Panc1 (cell line): ENCODE data around the gene ALK.

Source experiments
- POLR2AphosphoS5 ChIP-seq: IDR thresholded peaks from 2 replicates; pipeline ENCODE4 v1.6.1; 2012; ENCODE audit warnings: mild to moderate bottlenecking, low read depth, low read length, moderate library complexity
- SIN3A ChIP-seq: IDR thresholded peaks from 2 replicates; pipeline ENCODE4 v1.6.1; 2012; ENCODE audit warnings: low read depth, mild to moderate bottlenecking, low read length, moderate library complexity, borderline replicate concordance; ENCODE audit not compliant: insufficient read depth
- TF ChIP-seq, protein P1 (sequence below): fragments of 450-650 bp; IDR thresholded peaks from 2 replicates; pipeline ENCODE4 v1.5.1; 2017; ENCODE audit warnings: mild to moderate bottlenecking

DNA sequence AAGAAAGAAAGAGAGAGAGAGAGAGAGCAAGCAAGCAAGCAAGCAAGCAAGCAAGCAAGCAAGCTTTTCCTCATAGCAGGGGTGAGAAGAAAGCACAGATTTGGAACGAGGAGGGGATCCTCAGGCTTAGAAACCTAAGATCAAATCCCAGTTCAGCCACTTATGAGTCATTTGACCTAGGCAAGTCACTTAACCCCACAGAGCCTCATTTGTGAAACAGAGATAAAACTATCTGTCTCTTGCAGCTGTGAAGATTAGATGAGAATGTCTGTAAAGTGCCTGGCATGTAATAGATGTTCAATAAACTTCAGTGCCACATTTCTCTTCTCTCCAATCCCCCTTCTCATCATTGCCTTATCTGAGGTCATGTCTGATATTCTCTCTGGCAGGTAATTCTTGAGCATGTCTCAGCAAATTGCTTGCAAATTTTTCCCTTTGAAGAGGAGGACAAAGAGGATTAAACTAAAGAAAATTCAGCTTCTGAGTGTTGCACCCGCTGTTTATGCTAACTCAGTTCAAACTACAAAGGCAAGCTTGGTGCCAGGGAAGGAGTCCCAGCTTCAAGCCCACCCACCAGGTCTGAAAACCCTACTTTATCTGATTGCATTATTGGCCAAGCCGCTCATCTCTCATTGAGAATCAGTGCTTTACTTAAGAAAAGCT, 20.3 kb downstream of the ALK start:
- TF ChIP-seq, protein P1, sequence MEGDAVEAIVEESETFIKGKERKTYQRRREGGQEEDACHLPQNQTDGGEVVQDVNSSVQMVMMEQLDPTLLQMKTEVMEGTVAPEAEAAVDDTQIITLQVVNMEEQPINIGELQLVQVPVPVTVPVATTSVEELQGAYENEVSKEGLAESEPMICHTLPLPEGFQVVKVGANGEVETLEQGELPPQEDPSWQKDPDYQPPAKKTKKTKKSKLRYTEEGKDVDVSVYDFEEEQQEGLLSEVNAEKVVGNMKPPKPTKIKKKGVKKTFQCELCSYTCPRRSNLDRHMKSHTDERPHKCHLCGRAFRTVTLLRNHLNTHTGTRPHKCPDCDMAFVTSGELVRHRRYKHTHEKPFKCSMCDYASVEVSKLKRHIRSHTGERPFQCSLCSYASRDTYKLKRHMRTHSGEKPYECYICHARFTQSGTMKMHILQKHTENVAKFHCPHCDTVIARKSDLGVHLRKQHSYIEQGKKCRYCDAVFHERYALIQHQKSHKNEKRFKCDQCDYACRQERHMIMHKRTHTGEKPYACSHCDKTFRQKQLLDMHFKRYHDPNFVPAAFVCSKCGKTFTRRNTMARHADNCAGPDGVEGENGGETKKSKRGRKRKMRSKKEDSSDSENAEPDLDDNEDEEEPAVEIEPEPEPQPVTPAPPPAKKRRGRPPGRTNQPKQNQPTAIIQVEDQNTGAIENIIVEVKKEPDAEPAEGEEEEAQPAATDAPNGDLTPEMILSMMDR: no peak
- no peak for TF ChIP-seq POLR2AphosphoS5
- no peak for TF ChIP-seq SIN3A
